Muscle of back (tissue), 11 donors: ENCODE measurements around the gene IPPK. TPM values are rescaled to one million over a fixed set of nuclear protein-coding genes. Genes with fewer than 3 reads are reported as not detected.
"Not testable (repeated sequence)": the region's sequence is repeated elsewhere in the genome, so short reads cannot be mapped to it uniquely, and the experiment has no call there.

ENCODE experiments used
- DNase-seq, 3 donors: peaks; one replicate each; pipeline versions ENCODE4 v3.0.0 to v3.0.0-alpha.2; 2013
- polyA plus RNA-seq, 10 donors: library from polyadenylated mRNA; unstranded; fragments of 120-200 nt; gene quantifications; one replicate each; pipeline ENCODE4 v1.2.1, GENCODE V29; 2013; ENCODE audit not compliant: insufficient read length in 10 of 10

IPPK gene
- polyA plus RNA-seq, 10 donors = 6.2 to 9.9 (median 7.8) TPM

- DNase-seq = no peak
Measured at GRCh38 chr9:92639791-92640271, 30.1 kb downstream of the IPPK start.

GRCh38 chr9:92639124-92639523, 30.8 kb downstream of the IPPK start:
- no peak for DNase-seq

GRCh38 chr9:92638621-92639101, 31.3 kb downstream of the IPPK start:
- DNase-seq = no peak

- no peak for DNase-seq
Measured at GRCh38 chr9:92637886-92638620, 31.9 kb downstream of the IPPK start.

GRCh38 chr9:92637326-92637725, 32.6 kb downstream of the IPPK start:
- DNase-seq = no peak

- no peak for DNase-seq
Measured at GRCh38 chr9:92636627-92637026, 33.3 kb downstream of the IPPK start.

- no peak for DNase-seq
Measured at GRCh38 chr9:92635760-92636159, 34.2 kb downstream of the IPPK start.

GRCh38 chr9:92634712-92635605, 35.0 kb downstream of the IPPK start:
- DNase-seq = peak; percentile 66 to 94 (median 89)

GRCh38 chr9:92633614-92634278, 36.2 kb downstream of the IPPK start:
- peak in 1 of 3 donors; percentile 65 for DNase-seq

- DNase-seq = no peak
Measured at GRCh38 chr9:92632641-92633040, 37.3 kb downstream of the IPPK start.

- peak in 1 of 3 donors; percentile 57 for DNase-seq
Measured at GRCh38 chr9:92631452-92632343, 38.2 kb downstream of the IPPK start.

- no peak for DNase-seq
Measured at GRCh38 chr9:92627651-92628050, 42.3 kb downstream of the IPPK start.

GRCh38 chr9:92626484-92626883, 43.4 kb downstream of the IPPK start:
- DNase-seq = no peak

- DNase-seq = not testable (repeated sequence)
Measured at GRCh38 chr9:92623936-92624335, 46.0 kb downstream of the IPPK start.

- DNase-seq = no peak
Measured at GRCh38 chr9:92620845-92621244, 49.1 kb downstream of the IPPK start.

- no peak for DNase-seq
Measured at GRCh38 chr9:92619601-92620300, 50.2 kb downstream of the IPPK start.

GRCh38 chr9:92618633-92619225, 51.2 kb downstream of the IPPK start:
- no peak for DNase-seq

- DNase-seq = no peak
Measured at GRCh38 chr9:92617951-92618510, 51.9 kb downstream of the IPPK start.

- DNase-seq = no peak
Measured at GRCh38 chr9:92617195-92617813, 52.6 kb downstream of the IPPK start.
